Suprapubic skin (tissue), 4 donors: ENCODE data around the gene CEP295NL. TPM values are rescaled to one million over a fixed set of nuclear protein-coding genes. Genes with fewer than 3 reads are reported as not detected.

Experiments used
- DNase-seq, 2 donors: peaks; one replicate each; pipeline ENCODE4 v3.0.0-alpha.2; 2019; ENCODE audit warnings: low spot score in 2 of 2
- H3K27ac ChIP-seq: fragments of 200-600 bp; sonication (generic); one replicate; pipeline ENCODE4 v1.5.1; 2019
- H3K27me3 ChIP-seq: fragments of 200-600 bp; sonication (generic); one replicate; pipeline ENCODE4 v1.5.1; 2019
- H3K36me3 ChIP-seq: fragments of 200-600 bp; sonication (generic); one replicate; pipeline ENCODE4 v1.5.1; 2019
- H3K4me1 ChIP-seq: fragments of 200-600 bp; sonication (generic); one replicate; pipeline ENCODE4 v1.5.1; 2019
- H3K4me3 ChIP-seq: fragments of 200-600 bp; sonication (generic); one replicate; pipeline ENCODE4 v1.5.1; 2019; ENCODE audit warnings: mild to moderate bottlenecking
- H3K9me3 ChIP-seq: fragments of 200-600 bp; sonication (generic); one replicate; pipeline ENCODE4 v1.5.1; 2019
- CTCF ChIP-seq, 2 donors: fragments of 200-600 bp in 1 of 2; fragments of 450-650 bp in 1 of 2; sonication (generic) in 1 of 2; IDR thresholded peaks; one replicate each; pipeline ENCODE4 v1.5.1; 2016 to 2019; ENCODE audit warnings: antibody characterized with exemption in 2 of 2, mild to moderate bottlenecking in 1 of 2, moderate library complexity in 1 of 2
- EP300 ChIP-seq: sonication (generic); formaldehyde crosslinking; IDR thresholded peaks from one replicate; pipeline ENCODE4 v1.6.1; 2017; ENCODE audit warnings: antibody characterized with exemption
- POLR2A ChIP-seq, 2 donors: fragments of 450-650 bp; IDR thresholded peaks; one replicate each; pipeline ENCODE4 v1.6.1; 2017; ENCODE audit warnings: antibody characterized with exemption in 2 of 2, mild to moderate bottlenecking in 2 of 2, moderate library complexity in 2 of 2
- POLR2AphosphoS5 ChIP-seq, 3 donors: sonication (generic); formaldehyde crosslinking; IDR thresholded peaks; one replicate each; pipeline ENCODE4 v1.6.1; 2017; ENCODE audit warnings: antibody characterized with exemption in 3 of 3
- WGBS: methylation state at CpG from one replicate; pipeline ENCODE4 v1.1.5; 2018; 5-methylcytosine and 5-hydroxymethylcytosine counted together
- total RNA-seq, 4 donors: library from RNA; depleted of rRNA; stranded (reverse); fragments of >200 nt; gene quantifications; one replicate each; pipeline ENCODE4 v1.1.0, GENCODE V29; 2016

Gene CEP295NL
- total RNA-seq, 4 donors from 2014 or later, result 2.4 to 11.1 (median 3.5) TPM

GRCh38 chr17:78884148-78884825, 18.7 kb downstream of the CEP295NL start:
- peaks cover 68% of the 10 kb centered on the region for H3K4me1 ChIP-seq
- TF ChIP-seq POLR2AphosphoS5 (IDR thresholded peaks at IDR 0.05) (no peak), EP300 (no peak), POLR2A (IDR thresholded peaks at IDR 0.05) (no peak), CTCF (IDR thresholded peaks at IDR 0.05) (no peak)
- DNase-seq, result no peak
- WGBS, result 67% methylated on average over 9 of the region's 20 CpGs
- H3K27me3 ChIP-seq, result no peaks in the 10 kb centered on the region
- H3K9me3 ChIP-seq, result no peaks in the 10 kb centered on the region
- H3K36me3 ChIP-seq, result no peaks in the 10 kb centered on the region
- H3K27ac ChIP-seq, result peak overlapping the region; percentile 95
- peak overlapping the region; percentile 39 for H3K4me3 ChIP-seq

- H3K9me3 ChIP-seq, result no peaks in the 10 kb centered on the region
- peak overlapping the region; percentile 39 for H3K4me3 ChIP-seq
- peak; percentile 92 to 93 for DNase-seq
- WGBS, result 32% methylated on average over 9 of the region's 24 CpGs
- H3K27me3 ChIP-seq, result no peaks in the 10 kb centered on the region
- peak overlapping the region; percentile 95 for H3K27ac ChIP-seq
- TF ChIP-seq CTCF (IDR thresholded peaks at IDR 0.05) (no peak), POLR2A (IDR thresholded peaks at IDR 0.05) (peak in 1 of 2 donors; percentile 49), POLR2AphosphoS5 (IDR thresholded peaks at IDR 0.05) (peak in 2 of 3 donors; percentile 31 to 73)
- no peaks in the 10 kb centered on the region for H3K36me3 ChIP-seq
- peaks cover 70% of the 10 kb centered on the region for H3K4me1 ChIP-seq
Observed at GRCh38 chr17:78883533-78884131, 19.4 kb downstream of the CEP295NL start.

GRCh38 chr17:78883089-78883532, 19.9 kb downstream of the CEP295NL start:
- Histone ChIP-seq H3K4me3 (peak overlapping the region; percentile 39), H3K36me3 (no peaks in the 10 kb centered on the region), H3K27me3 (no peaks in the 10 kb centered on the region), H3K27ac (peak overlapping the region; percentile 95), H3K9me3 (no peaks in the 10 kb centered on the region), H3K4me1 (peaks cover 75% of the 10 kb centered on the region)
- 34% methylated on average over 8 of the region's 10 CpGs for WGBS
- TF ChIP-seq CTCF (IDR thresholded peaks at IDR 0.05) (no peak), POLR2AphosphoS5 (IDR thresholded peaks at IDR 0.05) (peak; percentile 20 to 50 (median 50))
- peak; percentile 92 to 93 for DNase-seq

GRCh38 chr17:78882540-78883088, 20.4 kb downstream of the CEP295NL start:
- H3K27me3 ChIP-seq, result no peaks in the 10 kb centered on the region
- WGBS, result 31% methylated on average over 6 of the region's 14 CpGs
- peak in 1 of 2 donors; percentile 81 for DNase-seq
- peaks cover 77% of the 10 kb centered on the region for H3K4me1 ChIP-seq
- TF ChIP-seq POLR2AphosphoS5 (IDR thresholded peaks at IDR 0.05) (no peak), POLR2A (IDR thresholded peaks at IDR 0.05) (no peak), CTCF (IDR thresholded peaks at IDR 0.05) (no peak), EP300 (no peak)
- H3K9me3 ChIP-seq, result no peaks in the 10 kb centered on the region
- H3K36me3 ChIP-seq, result no peaks in the 10 kb centered on the region
- H3K27ac ChIP-seq, result peak overlapping the region; percentile 95
- peak overlapping the region; percentile 39 for H3K4me3 ChIP-seq

GRCh38 chr17:78879635-78880186, 23.3 kb downstream of the CEP295NL start:
- peak; percentile 90 to 92 for DNase-seq
- peak in 1 of 3 donors; percentile 59 for TF ChIP-seq POLR2AphosphoS5 (IDR thresholded peaks at IDR 0.05)
- peak in 1 of 2 donors; percentile 11 for TF ChIP-seq POLR2A (IDR thresholded peaks at IDR 0.05)
- TF ChIP-seq CTCF (IDR thresholded peaks at IDR 0.05), result peak in 1 of 2 donors; percentile 5
- no peak for TF ChIP-seq EP300
- Histone ChIP-seq H3K4me3 (peak overlapping the region; percentile 26), H3K36me3 (no peaks in the 10 kb centered on the region), H3K27me3 (no peaks in the 10 kb centered on the region), H3K4me1 (peaks cover 85% of the 10 kb centered on the region), H3K9me3 (no peaks in the 10 kb centered on the region), H3K27ac (peak overlapping the region; percentile 79)
- WGBS, result 42% methylated on average over 27 of the region's 28 CpGs
